Endothelial cell of umbilical vein (primary cell): Measurements from ENCODE around the gene DAZAP1. TPM values are rescaled to one million over a fixed set of nuclear protein-coding genes. Genes with fewer than 3 reads are reported as not detected.

Experiments used
- BruUV-seq: library from RNA; stranded (reverse); fragments of 400-500 nt; replicated peaks from 2 replicates; lab custom pipeline; 2021; lab: Mats Ljungman, UMichigan
- CTCF ChIA-PET: fragments of 300-600, 350-600 bp; sonication (Branson Sonifier 250); formaldehyde crosslinking; loops from one replicate; lab custom pipeline; 2021; ENCODE audit warnings: antibody characterized with exemption, inconsistent platforms; lab: Charles Lee
- POLR2A ChIA-PET: fragments of 300-600, 350-600 bp; sonication (Branson Sonifier 250); formaldehyde crosslinking; loops from one replicate; lab custom pipeline; 2021; ENCODE audit warnings: antibody characterized with exemption, inconsistent platforms; lab: Charles Lee
- DNase-seq: peaks from one replicate; pipeline ENCODE4 v3.0.0-alpha.2; 2011; ENCODE audit warnings: low read depth, low spot score
- FAIRE-seq: peaks from 2 replicates; lab custom pipeline; 2011; peaks lifted over from hg19 to GRCh38; lab: Jason Lieb, UNC
- H2AFZ ChIP-seq: 2 replicates; pipeline ENCODE4 v1.6.0; 2012; ENCODE audit warnings: low read depth, low read length, control low read depth, inconsistent platforms
- H3K27ac ChIP-seq: 2 replicates; pipeline ENCODE4 v1.5.1; 2011; ENCODE audit warnings: low read depth, mild to moderate bottlenecking, control low read depth, low read length, moderate library complexity; ENCODE audit not compliant: insufficient read depth
- H3K27me3 ChIP-seq, 2 experiments: 2 replicates each; pipeline versions ENCODE4 v1.6.0 to v1.6.1; 2011; ENCODE audit warnings: low read length in 2 of 2, mixed read lengths in 1 of 2; ENCODE audit not compliant: control insufficient read depth in 2 of 2, insufficient read depth in 2 of 2
- H3K36me3 ChIP-seq, 2 experiments: 2 replicates in 1 of 2; 3 replicates in 1 of 2; pipeline ENCODE4 v1.5.1; 2011; ENCODE audit warnings: low read length in 2 of 2, mild to moderate bottlenecking in 1 of 2, moderate library complexity in 1 of 2; ENCODE audit not compliant: control insufficient read depth in 2 of 2, insufficient read depth in 2 of 2; ENCODE audit errors: extremely low read depth in 1 of 2
- H3K4me1 ChIP-seq: 3 replicates; pipeline ENCODE4 v1.5.1; 2011; ENCODE audit warnings: mild to moderate bottlenecking, low read length; ENCODE audit not compliant: control insufficient read depth, insufficient read depth; ENCODE audit errors: extremely low read depth
- H3K4me2 ChIP-seq: 2 replicates; pipeline ENCODE4 v1.6.1; 2011; ENCODE audit warnings: low read length, control low read depth, mixed read lengths; ENCODE audit not compliant: insufficient read depth
- H3K4me3 ChIP-seq, 3 experiments: fragments of 200-600 bp in 1 of 3; sonication (generic), shearing (Covaris generic) in 1 of 3; replicated peaks in 1 of 3; 2 replicates each; pipeline ENCODE4 v1.5.1; 2011 to 2016; ENCODE audit warnings: control low read depth in 3 of 3, low read length in 3 of 3, mild to moderate bottlenecking in 2 of 3, inconsistent platforms in 1 of 3, low read depth in 1 of 3, moderate library complexity in 1 of 3; ENCODE audit not compliant: insufficient read depth in 1 of 3
- H3K79me2 ChIP-seq: 2 replicates; pipeline ENCODE4 v1.6.0; 2012; ENCODE audit warnings: low read length, inconsistent platforms; ENCODE audit not compliant: control insufficient read depth, insufficient read depth
- H3K9ac ChIP-seq: replicated peaks from 2 replicates; pipeline ENCODE3; 2011; ENCODE audit warnings: low read length, control low read depth; ENCODE audit not compliant: insufficient read depth; ENCODE audit errors: extremely low read depth
- H3K9me1 ChIP-seq: replicated peaks from 3 replicates; pipeline ENCODE4 v1.6.0; 2011; ENCODE audit warnings: mild to moderate bottlenecking, low read length; ENCODE audit not compliant: control insufficient read depth, insufficient read depth; ENCODE audit errors: extremely low read depth
- H3K9me3 ChIP-seq: replicated peaks from 2 replicates; pipeline ENCODE4 v1.5.1; 2012; ENCODE audit warnings: low read length, inconsistent platforms; ENCODE audit not compliant: control insufficient read depth, insufficient read depth
- H4K20me1 ChIP-seq: replicated peaks from 2 replicates; pipeline ENCODE3; 2011; ENCODE audit warnings: mild to moderate bottlenecking, low read length; ENCODE audit not compliant: control insufficient read depth, insufficient read depth; ENCODE audit errors: extremely low read depth
- CTCF ChIP-seq, 2 donors: IDR thresholded peaks; 1 replicate in 1 of 2; 2 replicates in 1 of 2; pipeline ENCODE4 v1.5.1; 2011; ENCODE audit warnings: low read length in 2 of 2, mild to moderate bottlenecking in 2 of 2, moderate library complexity in 2 of 2, control low read depth in 1 of 2, inconsistent platforms in 1 of 2, low read depth in 1 of 2; ENCODE audit not compliant: insufficient read depth in 1 of 2; ENCODE audit errors: extremely low read depth in 1 of 2
- GATA2 ChIP-seq: IDR thresholded peaks from 2 replicates; pipeline ENCODE4 v1.7.0; 2011; ENCODE audit warnings: low read depth, mild to moderate bottlenecking, moderate library complexity, mixed read lengths, low read length; ENCODE audit not compliant: insufficient read length, insufficient read depth
- MYC ChIP-seq: IDR thresholded peaks from one replicate; pipeline ENCODE4 v1.6.1; 2011; ENCODE audit warnings: mild to moderate bottlenecking, low read depth, low read length
- POLR2A ChIP-seq: IDR thresholded peaks from 2 replicates; pipeline ENCODE4 v1.6.1; 2012; ENCODE audit warnings: low read depth, mild to moderate bottlenecking, control low read depth, low read length
- POLR2AphosphoS5 ChIP-seq: IDR thresholded peaks from 2 replicates; pipeline ENCODE4 v1.6.1; 2012; ENCODE audit warnings: low read depth, mild to moderate bottlenecking, control low read depth, low read length, moderate library complexity; ENCODE audit not compliant: insufficient read depth
- dilution Hi-C: fragments of 300-500 bp; cut with MboI; formaldehyde crosslinking; loops from one replicate; pipeline ENCODE4 v1.15.0; 2019; ENCODE audit warnings: low sequenced_read_pairs; ENCODE audit not compliant: extremely low pct_ligation_motif_present
- intact Hi-C: fragments of 100-400 bp; cut with micrococcal nuclease; formaldehyde crosslinking; loops from one replicate; pipeline ENCODE4 v1.10.0; 2022
- polyA plus RNA-seq, 4 experiments: library from polyadenylated mRNA; depleted of rRNA in 3 of 4; stranded (reverse) in 3 of 4; unstranded in 1 of 4; fragments of >200 nt; gene quantifications; 2 replicates each; pipeline versions ENCODE4 v1.2.1 to v1.2.3, GENCODE V29; 2011 to 2012; ENCODE audit warnings: missing spikeins in 1 of 4
- total RNA-seq: library from RNA; stranded (reverse); gene quantifications from 2 replicates; pipeline ENCODE4 v1.2.3, GENCODE V29; 2021
- TF ChIP-seq, protein P1 (sequence below): IDR thresholded peaks from 2 replicates; pipeline ENCODE4 v1.6.1; 2011; ENCODE audit not compliant: insufficient read depth, insufficient read length

Gene DAZAP1
- total and polyA plus RNA-seq, 2 donors (not counting 3 experiments of a cell fraction or from before 2014, with no cell fraction given), result 50.1 to 187 TPM

DNA sequence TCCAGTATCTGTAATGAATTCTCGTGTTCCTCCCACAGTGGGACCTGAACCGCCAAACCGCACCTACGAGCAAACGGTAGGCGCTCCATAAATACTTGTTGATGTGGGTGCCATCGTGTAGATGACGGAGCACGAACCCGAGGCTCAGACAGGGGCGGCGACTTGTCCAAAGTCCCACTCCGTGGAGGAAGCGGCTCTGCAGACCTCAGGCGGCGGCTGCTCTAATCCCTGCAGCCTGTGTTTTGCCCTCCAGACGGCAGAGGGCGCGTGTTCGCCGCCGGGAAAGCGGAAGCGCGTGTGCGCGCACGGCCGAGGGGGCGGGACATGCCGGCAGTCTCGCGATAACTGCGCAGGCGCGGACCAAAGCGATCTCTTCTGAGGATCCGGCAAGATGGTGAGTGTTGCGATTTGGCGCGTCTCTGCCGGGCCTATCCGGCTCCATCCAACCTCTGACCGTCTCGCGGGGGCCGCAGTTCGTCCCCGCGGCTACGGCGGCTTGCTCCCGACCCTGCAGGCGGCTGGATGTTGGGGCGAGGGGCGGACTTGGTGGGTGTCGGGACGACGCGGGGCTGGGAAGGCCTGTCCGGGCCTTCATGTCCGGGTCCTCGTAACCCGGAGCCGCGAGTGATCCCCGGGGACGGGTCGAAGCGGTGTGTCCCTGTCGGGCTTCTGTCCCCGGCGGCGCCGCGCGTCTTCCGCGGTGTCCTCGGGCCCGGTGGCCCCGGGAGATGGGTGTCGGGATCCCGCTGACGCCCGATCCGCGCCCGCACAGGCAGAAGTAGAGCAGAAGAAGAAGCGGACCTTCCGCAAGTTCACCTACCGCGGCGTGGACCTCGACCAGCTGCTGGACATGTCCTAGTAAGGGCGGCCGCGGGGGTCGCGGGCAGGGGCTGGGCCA lies 30.9 kb downstream of the DAZAP1 start, which contains the start of gene RPS15:
Gene RPS15 (plus strand): TSS at position 362 of the 898 bp plus-strand sequence. CDS start 30 bp downstream, at position 392.
- ChIA-PET POLR2A (no interaction called here), CTCF (interaction anchor here (0.7 to 1.6 kb wide), 3 partner anchors 24 to 194 kb away, joined by 3 to 7 read pairs (median 3); no protein-coding TSS in a partner anchor)
- peak within 1 kb of the TSS; percentile 91 for H3K9ac ChIP-seq
- peaks cover 6% of the 10 kb centered on the region for H3K4me1 ChIP-seq
- dilution Hi-C loops, result no loop called here
- H3K79me2 ChIP-seq, result peaks cover 34% of the 10 kb centered on the region
- DNase-seq (peak; percentile 98), FAIRE-seq (peak; percentile 97)
- BruUV-seq, result TSS peak; percentile 60
- no peak within 1 kb of the TSS for H2AFZ ChIP-seq
- no peaks in the 10 kb centered on the region for H3K9me3 ChIP-seq
- H3K27me3 ChIP-seq, result no peaks in the 10 kb centered on the region
- TF ChIP-seq GATA2 (no peak), CTCF (IDR thresholded peaks at IDR 0.05; ENCODE audit: extremely low read depth in 1 of 2, insufficient read depth in 1 of 2, low read depth in 1 of 2, low read length in 2 of 2) (peak; percentile 96 to 98), POLR2AphosphoS5 (peak; percentile 100), POLR2A (peak; percentile 99), MYC (peak; percentile 58)
- TF ChIP-seq, protein P1, sequence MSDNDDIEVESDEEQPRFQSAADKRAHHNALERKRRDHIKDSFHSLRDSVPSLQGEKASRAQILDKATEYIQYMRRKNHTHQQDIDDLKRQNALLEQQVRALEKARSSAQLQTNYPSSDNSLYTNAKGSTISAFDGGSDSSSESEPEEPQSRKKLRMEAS, result peak; percentile 79
- H3K27ac ChIP-seq, result peak within 1 kb of the TSS; percentile 89
- H4K20me1 ChIP-seq, result no peaks in the 10 kb centered on the region
- peak within 1 kb of the TSS; percentile 58 for H3K4me2 ChIP-seq
- peaks cover 7 to 35% of the 10 kb centered on the region in 2 experiments for H3K36me3 ChIP-seq
- intact Hi-C loops, result loop anchor here (1.0 to 2.0 kb wide), 3 partner anchors 23 to 159 kb away; partner anchors contain the start of gene DAZAP1
- H3K4me3 ChIP-seq, result peak within 1 kb of the TSS; percentile 75 to 89 (median 85)
- no peaks in the 10 kb centered on the region for H3K9me1 ChIP-seq
